Caki2 (cell line): Measurements from ENCODE around the gene GK. TPM values are rescaled to one million over a fixed set of nuclear protein-coding genes. Genes with fewer than 3 reads are reported as not detected.
A peak's percentile ranks its signal among the peaks of the same experiment; 100 is the strongest.
"Not testable (repeated sequence)": the region's sequence is repeated elsewhere in the genome, so short reads cannot be mapped to it uniquely, and the experiment has no call there.

ENCODE experiments used
- DNase-seq: peaks from one replicate; pipeline ENCODE4 v3.0.0-alpha.2; 2015; ENCODE audit warnings: low read depth
- in situ Hi-C: cut with HindIII; loops from 2 replicates; pipeline ENCODE4 v1.10.0; 2016; ENCODE audit warnings: low sequenced_read_pairs, low pct_unique_long_range_greater_than_20kb, mixed read lengths
- total RNA-seq: library from RNA; depleted of rRNA; stranded (reverse); fragments of >200 nt; shearing (Covaris generic); gene quantifications from 2 replicates; pipeline ENCODE4 v1.2.3, GENCODE V29; 2014; ENCODE audit warnings: low replicate concordance

The GK gene
- total RNA-seq, 1 experiment from 2014 or later: 4.5 TPM

GRCh38 chrX:30649859-30650258 is 3.4 kb upstream of the GK start:
- in situ Hi-C loops: no loop called here
- peak; percentile 35 for DNase-seq

DNA sequence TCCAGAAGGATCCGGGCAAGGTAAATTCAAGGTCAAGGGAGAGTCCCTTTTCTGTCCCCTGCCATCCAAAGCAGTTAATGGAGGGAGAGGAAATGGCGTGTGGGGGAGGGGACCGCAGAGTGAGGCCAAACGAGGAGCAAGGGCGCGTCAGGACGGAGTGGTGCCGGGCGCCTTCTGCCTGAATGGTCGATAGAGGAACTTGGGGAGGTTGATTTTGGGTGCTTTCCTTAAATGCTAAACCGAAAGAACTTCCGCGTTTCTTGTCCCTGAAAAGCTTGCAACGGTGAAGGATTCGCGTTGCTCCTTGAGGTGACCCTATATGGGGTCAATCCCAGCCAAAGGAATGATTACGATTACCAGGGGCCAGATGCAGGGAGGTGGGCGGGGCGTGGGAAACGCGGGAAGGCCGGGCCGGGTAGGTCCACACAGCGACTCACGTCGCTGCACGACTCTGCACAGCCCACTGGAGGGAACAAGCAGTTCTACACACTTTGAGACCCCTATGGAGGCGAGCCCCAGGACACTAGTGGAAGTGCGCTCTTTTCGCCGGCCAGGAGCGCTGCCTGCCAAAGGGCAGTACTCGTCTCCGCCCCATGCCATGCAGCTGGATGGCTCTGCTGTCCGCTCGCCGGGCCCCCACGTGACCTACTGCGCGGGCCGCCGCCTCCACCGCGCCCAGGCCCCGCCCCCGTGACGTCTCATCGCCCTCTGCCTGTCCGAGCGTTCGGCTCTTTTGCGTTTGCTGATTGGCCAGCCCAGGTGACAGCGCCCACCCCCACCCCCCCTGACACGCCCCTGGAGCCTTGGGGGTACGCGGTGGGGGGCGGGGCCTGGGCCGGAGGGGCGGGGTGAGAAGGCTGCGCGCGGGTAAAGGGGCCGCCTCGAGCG is 452 bp upstream of the GK start:
- in situ Hi-C loops: no loop called here
- DNase-seq: peak; percentile 86

- DNase-seq, in situ Hi-C loops: not testable (repeated sequence)
These were observed 1.2 kb downstream of the GK start for GRCh38 chrX:30654386-30654785.

DNA sequence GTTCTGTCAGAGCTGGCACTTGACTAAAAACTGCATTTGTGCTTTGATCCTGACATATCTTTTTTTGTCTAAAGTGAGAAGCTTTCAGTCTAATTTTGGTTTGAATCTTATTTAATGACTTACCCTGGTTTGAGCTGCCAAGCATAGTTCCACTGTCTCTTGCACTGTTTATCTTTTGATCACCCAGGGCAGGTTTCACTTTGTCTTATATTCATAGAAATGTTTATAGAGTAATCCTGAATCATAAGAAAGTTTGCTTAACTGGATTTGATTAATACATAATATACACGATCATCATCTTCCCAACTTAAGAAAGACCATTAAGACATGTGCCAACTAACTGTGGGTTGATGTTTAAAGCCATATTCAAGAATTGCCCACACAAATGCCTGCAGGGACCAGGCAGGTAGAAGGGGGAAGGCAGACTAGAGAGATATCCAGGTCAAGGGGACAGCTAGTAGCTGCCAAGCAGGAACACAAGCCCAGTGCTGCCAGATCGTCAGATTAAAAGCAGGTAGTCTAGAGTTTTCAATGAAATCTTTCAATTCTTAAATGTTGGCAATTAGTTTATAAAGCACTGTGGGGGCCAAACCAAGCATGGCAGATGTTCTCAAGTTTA is 1.9 kb downstream of the GK start:
- DNase-seq: no peak
- in situ Hi-C loops: no loop called here

- in situ Hi-C loops: no loop called here
- DNase-seq: no peak
These were observed 2.8 kb downstream of the GK start for GRCh38 chrX:30655991-30656390.

GRCh38 chrX:30657196-30658161 is 4.3 kb downstream of the GK start:
- in situ Hi-C loops: no loop called here
- DNase-seq: no peak

DNA sequence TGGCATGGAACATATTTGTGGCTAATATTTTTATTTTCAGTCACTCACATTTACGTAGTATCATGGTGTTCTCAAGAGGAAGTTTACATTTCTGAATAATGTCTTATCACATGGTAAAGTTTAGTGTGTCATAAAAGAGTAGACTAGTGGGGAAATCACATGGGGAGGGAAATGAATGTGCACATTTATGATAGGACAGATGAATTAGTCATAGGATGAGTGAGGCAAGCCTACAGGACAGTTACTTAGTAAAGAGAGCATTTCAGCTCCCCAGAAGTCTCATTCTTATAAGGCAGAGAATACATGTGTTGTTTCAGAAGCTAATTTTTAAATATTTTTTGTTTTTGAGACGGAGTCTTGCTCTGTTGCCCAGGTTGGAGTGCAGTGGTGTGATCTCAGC is 6.2 kb downstream of the GK start:
- in situ Hi-C loops: no loop called here
- DNase-seq: no peak

DNA sequence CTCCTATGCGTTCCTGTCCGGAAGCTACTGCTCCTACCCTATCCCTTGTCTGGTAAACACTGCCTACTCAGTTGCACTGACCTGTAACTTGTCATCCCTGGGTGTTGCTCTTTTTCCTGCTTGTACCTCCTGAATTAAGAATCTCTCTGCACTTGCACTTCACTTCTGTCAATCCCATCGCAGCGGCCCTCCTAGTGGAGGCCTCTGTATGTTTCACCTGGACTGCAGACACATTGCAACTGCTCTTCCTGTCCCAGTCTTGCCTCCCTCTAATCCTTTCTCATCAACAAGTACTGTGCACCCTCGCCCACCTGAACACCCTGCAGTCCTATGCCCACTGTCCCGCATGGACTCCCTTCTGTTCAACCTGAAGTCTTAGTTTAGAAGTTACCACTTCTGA is 8.0 kb downstream of the GK start:
- in situ Hi-C loops: no loop called here
- no peak for DNase-seq

DNA sequence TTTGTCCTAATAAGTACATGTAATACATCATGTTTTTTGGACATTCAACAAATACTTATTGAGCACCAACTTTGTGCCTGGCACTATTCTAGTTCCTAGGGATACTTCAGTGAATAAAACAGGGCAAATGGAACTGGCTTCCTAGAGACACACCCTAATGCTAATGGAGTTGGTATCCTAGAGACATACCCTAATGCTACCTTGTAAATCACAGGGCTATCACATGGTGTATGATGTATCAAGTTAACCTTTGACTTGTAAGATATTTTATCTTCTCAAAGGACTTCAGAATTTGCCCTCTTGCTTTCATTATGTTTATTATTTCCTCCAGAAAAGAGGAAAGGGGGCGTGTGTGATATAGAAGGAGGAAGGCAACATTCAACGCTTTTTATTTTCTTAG is 10.1 kb downstream of the GK start:
- DNase-seq: no peak
- in situ Hi-C loops: no loop called here

GRCh38 chrX:30665471-30665870 is 12.2 kb downstream of the GK start:
- in situ Hi-C loops: no loop called here
- no peak for DNase-seq

DNA sequence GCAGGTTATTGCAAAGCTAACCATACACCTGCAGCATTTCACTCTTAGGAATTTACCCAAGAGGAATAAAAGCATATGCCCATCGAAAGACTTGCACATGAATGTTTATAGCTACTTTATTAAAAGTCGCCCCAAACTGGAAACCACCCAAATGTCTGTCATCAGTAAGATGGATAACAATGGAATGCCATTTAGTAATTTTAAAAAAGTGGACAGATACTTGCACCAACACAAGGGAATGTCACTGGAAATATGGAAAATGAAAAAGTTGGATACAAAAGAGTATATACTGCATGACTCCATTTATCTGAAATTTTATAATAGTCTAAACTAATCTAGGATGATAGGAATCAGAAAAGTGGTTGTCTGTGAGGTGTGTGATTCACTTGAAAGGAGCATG is 12.9 kb downstream of the GK start:
- in situ Hi-C loops: no loop called here
- no peak for DNase-seq

DNA sequence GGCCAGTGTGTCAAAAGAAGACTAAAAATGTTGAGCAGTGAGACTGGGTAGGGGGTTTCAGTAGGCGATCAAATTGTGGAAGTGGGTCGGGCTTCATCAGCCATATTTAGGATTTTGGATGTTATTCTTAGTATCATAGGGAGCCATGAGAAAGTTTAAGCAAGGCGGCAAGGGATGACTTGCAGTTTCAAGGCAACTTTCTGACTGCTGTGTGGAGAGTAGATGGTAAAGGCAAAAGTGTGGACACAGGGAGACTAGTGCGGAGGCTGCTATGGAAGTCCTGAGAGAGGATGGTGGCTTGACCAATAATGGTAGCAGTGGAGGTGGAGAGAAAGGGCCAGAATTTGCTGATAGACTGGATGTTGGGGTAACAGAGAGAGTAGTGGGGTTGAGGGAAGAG is 15.4 kb downstream of the GK start:
- DNase-seq: no peak
- in situ Hi-C loops: no loop called here

DNA sequence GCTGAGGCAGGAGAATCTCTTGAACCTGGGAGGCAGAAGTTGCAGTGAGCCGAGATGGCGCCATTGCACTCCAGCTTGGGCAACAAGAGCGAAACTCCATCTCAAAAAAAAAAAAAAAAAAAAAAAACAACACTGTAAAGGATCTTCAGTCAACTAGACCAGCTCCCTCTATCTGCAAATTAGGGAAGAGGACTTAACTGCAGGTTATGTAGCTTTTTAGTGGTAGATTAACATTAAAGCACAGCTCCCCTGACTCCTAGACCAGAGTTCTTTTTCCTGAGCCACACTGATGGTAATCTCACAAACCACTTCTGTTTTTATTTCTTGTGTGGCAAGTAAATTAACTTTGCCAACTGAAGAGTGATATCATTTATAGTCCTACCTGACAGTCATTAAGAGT is 18.0 kb downstream of the GK start:
- in situ Hi-C loops, DNase-seq: not testable (repeated sequence)

DNA sequence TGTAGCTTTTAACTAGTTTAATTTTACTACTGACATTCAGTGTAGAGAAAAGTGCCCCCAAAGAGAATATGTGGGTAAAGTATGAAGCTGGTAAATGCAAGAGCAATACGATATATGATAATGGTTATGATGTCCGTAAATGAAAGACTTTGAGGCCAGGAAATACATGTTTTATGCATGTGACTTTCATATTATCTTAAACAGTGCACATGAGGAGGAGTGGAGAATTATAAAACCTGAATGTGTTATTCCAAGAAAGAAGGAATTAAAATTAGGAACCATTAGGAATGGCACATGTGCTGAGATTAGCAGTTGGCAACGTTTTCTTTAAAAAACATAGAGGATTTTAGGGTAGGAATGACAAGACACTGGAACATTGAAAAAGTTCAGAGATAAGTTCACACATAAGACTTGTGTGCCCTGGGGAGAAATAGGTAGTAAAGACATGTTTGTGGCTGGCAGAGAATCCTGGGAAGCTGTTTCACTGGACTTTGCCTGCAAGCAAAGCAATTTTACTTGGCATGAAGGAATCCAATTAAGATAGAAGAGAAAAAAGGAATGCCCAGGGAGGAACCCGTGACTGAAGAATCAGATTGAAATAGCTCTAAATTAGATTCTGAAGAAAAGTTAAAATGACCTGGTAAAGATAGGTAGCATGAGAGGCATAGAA is 20.0 kb downstream of the GK start:
- no peak for DNase-seq
- in situ Hi-C loops: no loop called here

- DNase-seq: no peak
- in situ Hi-C loops: no loop called here
These were observed 20.8 kb downstream of the GK start for GRCh38 chrX:30673884-30674598.

DNA sequence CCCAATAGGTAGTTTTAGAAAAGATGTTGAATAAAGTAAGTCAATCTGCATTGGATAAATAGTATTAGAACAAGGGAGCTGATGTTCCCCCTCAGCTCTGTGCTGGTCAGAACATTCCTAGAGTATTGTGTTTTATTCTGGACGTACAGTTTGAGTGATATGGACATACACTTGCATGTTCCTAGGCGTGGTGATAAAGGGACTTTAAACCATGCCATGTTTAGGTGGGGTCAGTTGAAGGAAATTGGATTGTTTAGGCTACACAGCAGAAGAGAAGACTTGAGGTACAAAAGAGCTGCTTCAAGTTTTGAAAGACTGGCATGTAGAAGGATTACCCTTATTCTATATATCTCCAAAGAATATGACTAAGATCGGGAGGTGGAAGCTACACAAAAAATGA is 21.6 kb downstream of the GK start:
- DNase-seq: no peak
- in situ Hi-C loops: no loop called here

GRCh38 chrX:30679369-30679768 is 26.1 kb downstream of the GK start:
- in situ Hi-C loops: no loop called here
- no peak for DNase-seq

DNA sequence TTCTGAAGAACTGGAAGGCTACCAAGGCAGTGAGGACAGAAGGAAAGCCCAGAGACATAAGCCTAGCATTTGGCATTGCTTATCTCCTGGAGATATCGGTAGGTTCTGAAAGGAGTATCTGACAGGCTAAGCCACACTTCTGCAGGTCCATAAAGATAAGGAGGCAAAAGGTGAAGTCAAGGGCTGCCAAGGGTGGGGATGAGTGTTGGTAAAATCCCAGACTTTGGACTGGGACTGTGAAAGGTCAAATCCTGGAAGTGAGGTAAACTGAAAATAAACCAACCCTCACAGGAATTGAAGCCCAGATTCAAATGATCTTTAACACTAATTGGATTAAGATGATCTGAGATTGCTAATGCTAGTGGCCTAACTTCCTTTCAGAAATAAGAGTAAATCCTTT is 27.4 kb downstream of the GK start:
- no peak for DNase-seq
- in situ Hi-C loops: no loop called here
